ENCODE data around the gene BCL11B. TPM values are rescaled to one million over a fixed set of nuclear protein-coding genes. Genes with fewer than 3 reads are reported as not detected.
A peak's percentile ranks its signal among the peaks of the same experiment; 100 is the strongest.

BCL11B gene
- total and polyA plus RNA-seq, 12 donors, result 0.03 to 1.9 (median 0.11) TPM; not detected in 2

- H3K27me3 ChIP-seq, result peaks cover 0 to 13% (median 0%) of the 10 kb centered on the region in 7 donors
- no peak for DNase-seq
- TF ChIP-seq CTCF (IDR thresholded peaks at IDR 0.05), result no peak
- intact Hi-C loops (cut with DNase I), result no loop called here
- 22 to 25% methylated on average over 10 of the region's 10 CpGs for WGBS, 2 donors
- peak overlapping the region in 6 of 10 donors; percentile 22 to 62 (median 39) for H3K27ac ChIP-seq
- H3K36me3 ChIP-seq, result no peaks in the 10 kb centered on the region
- H3K9me3 ChIP-seq, result no peaks in the 10 kb centered on the region
- peak in 5 of 8 donors; percentile 5 to 38 (median 25) for ATAC-seq
- H3K4me1 ChIP-seq, result peaks cover 0 to 32% (median 13%) of the 10 kb centered on the region in 9 donors
- peak overlapping the region; percentile 10 to 51 (median 44) for H3K4me3 ChIP-seq
These were observed 80.5 kb downstream of the BCL11B start for GRCh38 chr14:99191395-99192027.

GRCh38 chr14:99190696-99191394 lies 81.2 kb downstream of the BCL11B start:
- WGBS, 2 donors, result 73 to 84% methylated on average over 11 of the region's 11 CpGs
- Histone ChIP-seq H3K36me3 (no peaks in the 10 kb centered on the region), H3K27ac (peak overlapping the region in 1 of 10 donors; percentile 62), H3K9me3 (no peaks in the 10 kb centered on the region), H3K4me3 (peak overlapping the region in 2 of 10 donors; percentile 43 to 51), H3K4me1 (peaks cover 0 to 32% (median 13%) of the 10 kb centered on the region in 9 donors), H3K27me3 (peaks cover 0 to 19% (median 0%) of the 10 kb centered on the region in 7 donors)
- ATAC-seq, result no peak
- intact Hi-C loops (cut with DNase I), result no loop called here
- DNase-seq, result no peak
- no peak for TF ChIP-seq CTCF (IDR thresholded peaks at IDR 0.05)

GRCh38 chr14:99189201-99189801 lies 82.7 kb downstream of the BCL11B start:
- Histone ChIP-seq H3K36me3 (no peaks in the 10 kb centered on the region), H3K4me1 (peaks cover 0 to 29% (median 13%) of the 10 kb centered on the region in 9 donors), H3K27ac (peak overlapping the region in 1 of 10 donors; percentile 40), H3K27me3 (peaks cover 0 to 25% (median 0%) of the 10 kb centered on the region in 7 donors), H3K4me3 (no peak overlapping the region), H3K9me3 (no peaks in the 10 kb centered on the region)
- intact Hi-C loops (cut with DNase I), result no loop called here
- TF ChIP-seq CTCF (IDR thresholded peaks at IDR 0.05), result no peak
- ATAC-seq (no peak), DNase-seq (no peak)
- 91 to 93% methylated on average over 26 of the region's 26 CpGs for WGBS, 2 donors

GRCh38 chr14:99188731-99189191 lies 83.2 kb downstream of the BCL11B start:
- Histone ChIP-seq H3K27me3 (peaks cover 0 to 28% (median 3%) of the 10 kb centered on the region in 7 donors), H3K36me3 (no peaks in the 10 kb centered on the region), H3K4me3 (no peak overlapping the region), H3K9me3 (no peaks in the 10 kb centered on the region), H3K27ac (peak overlapping the region in 1 of 10 donors; percentile 31), H3K4me1 (peaks cover 0 to 29% (median 12%) of the 10 kb centered on the region in 9 donors)
- DNase-seq (no peak), ATAC-seq (no peak)
- WGBS, 2 donors, result 49 to 61% methylated on average over 19 of the region's 19 CpGs
- intact Hi-C loops (cut with DNase I), result no loop called here
- TF ChIP-seq CTCF (IDR thresholded peaks at IDR 0.05), result no peak

Measured in heart right ventricle (tissue), 16 donors.